CD4-positive, alpha-beta T cell treated with Interferon gamma for 1 hour (primary cell): Measurements from ENCODE around the gene KANK4.

Experiments used
- DNase-seq: peaks from one replicate; pipeline ENCODE4 v3.0.0-alpha.2; 2020

The KANK4 gene

GRCh38 chr1:62318756-62319544 lies at the start of gene KANK4:
Gene KANK4 (minus strand): TSS chr1:62319434. CDS start chr1:62281564, 37,870 bp downstream.
- DNase-seq, result no peak

GRCh38 chr1:62368989-62369388 lies 49.8 kb upstream of the KANK4 start:
- no peak for DNase-seq

GRCh38 chr1:62367005-62367557 lies 47.8 kb upstream of the KANK4 start:
- no peak for DNase-seq

- DNase-seq, result no peak
These were observed 45.5 kb upstream of the KANK4 start for GRCh38 chr1:62364721-62365120.

- DNase-seq, result no peak
These were observed 43.7 kb upstream of the KANK4 start for GRCh38 chr1:62362926-62363325.

GRCh38 chr1:62362061-62362917 lies 43.1 kb upstream of the KANK4 start:
- DNase-seq, result no peak

- no peak for DNase-seq
These were observed 42.2 kb upstream of the KANK4 start for GRCh38 chr1:62361431-62361830.

GRCh38 chr1:62358665-62359373 lies 39.6 kb upstream of the KANK4 start:
- no peak for DNase-seq

GRCh38 chr1:62357916-62358315 lies 38.7 kb upstream of the KANK4 start:
- DNase-seq, result no peak

GRCh38 chr1:62356257-62356835 lies 37.1 kb upstream of the KANK4 start:
- DNase-seq, result peak; percentile 38

GRCh38 chr1:62355095-62355494 lies 35.9 kb upstream of the KANK4 start:
- DNase-seq, result no peak

- no peak for DNase-seq
These were observed 34.6 kb upstream of the KANK4 start for GRCh38 chr1:62353853-62354252.

GRCh38 chr1:62352387-62352786 lies 33.2 kb upstream of the KANK4 start:
- peak; percentile 2 for DNase-seq

- no peak for DNase-seq
These were observed 30.4 kb upstream of the KANK4 start for GRCh38 chr1:62349470-62350233.

- no peak for DNase-seq
These were observed 27.7 kb upstream of the KANK4 start for GRCh38 chr1:62346886-62347285.

GRCh38 chr1:62343911-62344310 lies 24.7 kb upstream of the KANK4 start:
- DNase-seq, result no peak

GRCh38 chr1:62342270-62342669 lies 23.0 kb upstream of the KANK4 start:
- DNase-seq, result no peak

GRCh38 chr1:62341615-62342014 lies 22.4 kb upstream of the KANK4 start:
- DNase-seq, result no peak

GRCh38 chr1:62341089-62341488 lies 21.9 kb upstream of the KANK4 start:
- no peak for DNase-seq

- no peak for DNase-seq
These were observed 18.7 kb upstream of the KANK4 start for GRCh38 chr1:62337706-62338631.
